ENCODE measurements around the gene ARHGAP26. TPM values are rescaled to one million over a fixed set of nuclear protein-coding genes. Genes with fewer than 3 reads are reported as not detected.
A peak's percentile ranks its signal among the peaks of the same experiment; 100 is the strongest.
"Not testable (repeated sequence)": the region's sequence is repeated elsewhere in the genome, so short reads cannot be mapped to it uniquely, and the experiment has no call there.

Gene ARHGAP26
- total RNA-seq, 4 donors from 2014 or later = 61.0 to 76.7 (median 61.2) TPM

DNA sequence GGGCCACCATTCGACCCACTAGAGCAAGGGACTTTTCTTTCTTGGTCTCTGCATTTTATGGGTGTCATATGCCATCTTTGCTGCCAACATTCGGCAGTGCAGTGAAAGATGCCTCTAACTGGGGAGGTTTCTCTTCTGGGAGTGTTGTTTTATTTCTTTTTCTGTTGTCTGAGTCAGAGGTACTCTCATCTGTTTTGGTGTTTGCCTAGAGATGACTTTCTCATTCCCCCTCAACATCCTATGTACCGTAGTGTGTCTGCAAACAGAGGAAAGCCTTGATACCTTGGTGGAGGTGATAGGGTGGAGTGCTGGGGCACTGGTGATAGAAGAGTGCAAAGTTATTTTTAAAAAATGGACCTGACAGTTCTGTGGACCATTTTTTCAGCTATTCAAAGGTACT, 182.1 kb downstream of the ARHGAP26 start:
- Histone ChIP-seq H3K4me1 (peaks cover 0 to 4% (median 0%) of the 10 kb centered on the region in 4 donors), H3K4me3 (no peak overlapping the region), H3K27me3 (no peaks in the 10 kb centered on the region), H3K27ac (no peak overlapping the region), H3K36me3 (no peaks in the 10 kb centered on the region), H3K9me3 (no peaks in the 10 kb centered on the region)
- TF ChIP-seq POLR2A (IDR thresholded peaks at IDR 0.05) (no peak), EP300 (IDR thresholded peaks at IDR 0.05; ENCODE audit: low read depth) (no peak), POLR2AphosphoS5 (IDR thresholded peaks at IDR 0.05) (no peak)
- TF ChIP-seq, protein P1, sequence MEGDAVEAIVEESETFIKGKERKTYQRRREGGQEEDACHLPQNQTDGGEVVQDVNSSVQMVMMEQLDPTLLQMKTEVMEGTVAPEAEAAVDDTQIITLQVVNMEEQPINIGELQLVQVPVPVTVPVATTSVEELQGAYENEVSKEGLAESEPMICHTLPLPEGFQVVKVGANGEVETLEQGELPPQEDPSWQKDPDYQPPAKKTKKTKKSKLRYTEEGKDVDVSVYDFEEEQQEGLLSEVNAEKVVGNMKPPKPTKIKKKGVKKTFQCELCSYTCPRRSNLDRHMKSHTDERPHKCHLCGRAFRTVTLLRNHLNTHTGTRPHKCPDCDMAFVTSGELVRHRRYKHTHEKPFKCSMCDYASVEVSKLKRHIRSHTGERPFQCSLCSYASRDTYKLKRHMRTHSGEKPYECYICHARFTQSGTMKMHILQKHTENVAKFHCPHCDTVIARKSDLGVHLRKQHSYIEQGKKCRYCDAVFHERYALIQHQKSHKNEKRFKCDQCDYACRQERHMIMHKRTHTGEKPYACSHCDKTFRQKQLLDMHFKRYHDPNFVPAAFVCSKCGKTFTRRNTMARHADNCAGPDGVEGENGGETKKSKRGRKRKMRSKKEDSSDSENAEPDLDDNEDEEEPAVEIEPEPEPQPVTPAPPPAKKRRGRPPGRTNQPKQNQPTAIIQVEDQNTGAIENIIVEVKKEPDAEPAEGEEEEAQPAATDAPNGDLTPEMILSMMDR (IDR thresholded peaks at IDR 0.05) = no peak
- intact Hi-C loops (cut with DNase I; ENCODE audit: low total_unique reads) (no loop called here), in situ Hi-C loops (cut with MboI; ENCODE audit: low pct_ligation_motif_present in 1 of 4, low pct_unique_long_range_greater_than_20kb in 1 of 4, low sequenced_read_pairs in 3 of 4) (no loop called here)
- no peak for DNase-seq
- 92 to 100% methylated on average over 1 to 3 of the region's 3 CpGs for WGBS, 2 donors (ENCODE audit: low coverage in 1 of 2)

- in situ Hi-C loops (cut with MboI; ENCODE audit: low pct_ligation_motif_present in 1 of 4, low pct_unique_long_range_greater_than_20kb in 1 of 4, low sequenced_read_pairs in 3 of 4); H3K9me3 ChIP-seq; H3K36me3 ChIP-seq; intact Hi-C loops (cut with DNase I; ENCODE audit: low total_unique reads); DNase-seq; H3K27me3 ChIP-seq; H3K4me3 ChIP-seq; H3K27ac ChIP-seq; H3K4me1 ChIP-seq: not testable (repeated sequence)
- WGBS, 2 donors (ENCODE audit: low coverage in 1 of 2) = 89% methylated on average over 3 of the region's 3 CpGs; no CpG with 5 or more reads in 1 of the 2 donors
These were observed 182.7 kb downstream of the ARHGAP26 start for GRCh38 chr5:142952871-142953270.

DNA sequence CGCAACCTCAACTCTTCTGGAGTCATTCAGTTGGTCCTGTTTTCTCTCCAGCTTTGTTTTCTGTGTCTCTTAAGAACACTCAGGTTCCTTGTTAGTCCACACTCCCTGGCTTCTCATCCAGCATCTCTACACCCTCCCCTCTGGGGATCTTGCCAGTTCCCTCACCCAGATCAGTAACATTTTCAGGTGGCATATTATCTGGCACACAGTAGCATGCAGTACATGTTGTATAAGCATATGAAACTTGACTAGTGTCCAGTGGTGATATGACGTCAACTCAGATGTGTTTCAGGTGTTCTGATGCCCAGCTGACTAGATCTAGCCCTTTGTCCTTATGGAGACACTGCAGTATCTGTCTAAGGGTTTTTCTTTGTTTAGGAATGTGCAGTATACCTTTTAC, 184.3 kb downstream of the ARHGAP26 start:
- H3K9me3 ChIP-seq = no peaks in the 10 kb centered on the region
- no peak overlapping the region for H3K4me3 ChIP-seq
- H3K36me3 ChIP-seq = no peaks in the 10 kb centered on the region
- 83 to 100% methylated on average over 1 to 2 of the region's 2 CpGs for WGBS, 2 donors (ENCODE audit: low coverage in 1 of 2)
- no peak for DNase-seq
- no peak overlapping the region for H3K27ac ChIP-seq
- no peaks in the 10 kb centered on the region for H3K27me3 ChIP-seq
- TF ChIP-seq POLR2A (IDR thresholded peaks at IDR 0.05) (no peak), EP300 (IDR thresholded peaks at IDR 0.05; ENCODE audit: low read depth) (no peak), POLR2AphosphoS5 (IDR thresholded peaks at IDR 0.05) (no peak)
- TF ChIP-seq, protein P1 (IDR thresholded peaks at IDR 0.05) = no peak
- intact Hi-C loops (cut with DNase I; ENCODE audit: low total_unique reads) = no loop called here
- in situ Hi-C loops (cut with MboI; ENCODE audit: low pct_ligation_motif_present in 1 of 4, low pct_unique_long_range_greater_than_20kb in 1 of 4, low sequenced_read_pairs in 3 of 4) = no loop called here
- peaks cover 0 to 7% (median 2%) of the 10 kb centered on the region in 4 donors for H3K4me1 ChIP-seq

DNA sequence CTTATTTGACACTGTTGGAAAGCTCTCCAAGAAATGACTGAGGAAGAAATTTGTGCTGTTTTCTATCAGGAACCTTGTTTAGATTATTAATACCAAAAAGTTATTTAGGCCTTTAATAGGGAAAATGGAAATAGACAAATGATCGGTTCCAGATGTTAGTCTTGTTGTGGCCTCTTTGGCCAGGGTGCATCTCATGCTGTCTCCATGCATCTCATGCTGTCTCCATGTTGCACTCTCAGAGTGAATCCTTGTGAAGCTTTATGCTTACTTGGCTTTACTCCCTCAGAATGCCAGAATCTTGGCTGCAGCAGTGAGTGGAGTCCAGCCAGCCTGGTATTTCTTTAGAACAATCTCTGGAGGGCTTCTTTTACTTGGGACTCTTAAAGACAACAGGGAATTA, 185.5 kb downstream of the ARHGAP26 start:
- 75 to 83% methylated on average over 1 of the region's 1 CpG for WGBS, 2 donors (ENCODE audit: low coverage in 1 of 2)
- DNase-seq = no peak
- H3K9me3 ChIP-seq = no peaks in the 10 kb centered on the region
- no peaks in the 10 kb centered on the region for H3K27me3 ChIP-seq
- intact Hi-C loops (cut with DNase I; ENCODE audit: low total_unique reads) (no loop called here), in situ Hi-C loops (cut with MboI; ENCODE audit: low pct_ligation_motif_present in 1 of 4, low pct_unique_long_range_greater_than_20kb in 1 of 4, low sequenced_read_pairs in 3 of 4) (no loop called here)
- H3K4me1 ChIP-seq = peaks cover 0 to 7% (median 2%) of the 10 kb centered on the region in 4 donors
- no peaks in the 10 kb centered on the region for H3K36me3 ChIP-seq
- TF ChIP-seq POLR2AphosphoS5 (IDR thresholded peaks at IDR 0.05) (peak in 1 of 3 donors; percentile 12), EP300 (IDR thresholded peaks at IDR 0.05; ENCODE audit: low read depth) (no peak)
- H3K4me3 ChIP-seq = no peak overlapping the region
- peak overlapping the region in 1 of 4 donors; percentile 24 for H3K27ac ChIP-seq

DNA sequence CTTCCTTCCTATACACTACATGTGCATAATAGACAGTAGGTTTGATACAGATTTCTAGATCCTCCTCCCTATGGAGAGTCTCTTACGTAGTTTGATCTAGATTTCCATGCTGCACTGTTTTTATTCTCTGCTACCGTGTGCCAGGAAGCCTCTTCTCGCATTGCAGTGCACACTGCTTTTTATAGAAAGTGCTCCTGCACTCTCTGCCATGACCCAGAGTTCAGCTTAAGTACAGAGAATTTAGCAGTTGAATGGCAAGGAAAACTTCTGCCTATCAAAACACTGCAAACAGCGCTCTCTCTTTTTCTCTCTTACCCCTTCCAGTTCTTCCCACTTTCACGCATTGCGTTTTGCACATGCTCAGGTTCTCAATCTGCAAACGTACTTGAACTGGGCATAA, 187.4 kb downstream of the ARHGAP26 start:
- in situ Hi-C loops (cut with MboI; ENCODE audit: low pct_ligation_motif_present in 1 of 4, low pct_unique_long_range_greater_than_20kb in 1 of 4, low sequenced_read_pairs in 3 of 4) (no loop called here), intact Hi-C loops (cut with DNase I; ENCODE audit: low total_unique reads) (no loop called here)

More for the DNA sequence above, 187.4 kb downstream of the ARHGAP26 start:
- WGBS, 2 donors (ENCODE audit: low coverage in 1 of 2) = 63 to 80% methylated on average over 5 to 7 of the region's 7 CpGs
- Histone ChIP-seq H3K4me1 (peaks cover 0 to 7% (median 2%) of the 10 kb centered on the region in 4 donors), H3K4me3 (no peak overlapping the region), H3K27me3 (no peaks in the 10 kb centered on the region), H3K36me3 (no peaks in the 10 kb centered on the region), H3K9me3 (no peaks in the 10 kb centered on the region), H3K27ac (no peak overlapping the region)
- TF ChIP-seq, protein P1 (IDR thresholded peaks at IDR 0.05) = no peak
- TF ChIP-seq EP300 (IDR thresholded peaks at IDR 0.05; ENCODE audit: low read depth) (no peak), POLR2AphosphoS5 (IDR thresholded peaks at IDR 0.05) (no peak), POLR2A (IDR thresholded peaks at IDR 0.05) (no peak)
- no peak for DNase-seq
